ENCODE data around the gene HOMER2.

Gene HOMER2

GRCh38 chr15:82985688-82986441 is 33.3 kb upstream of the HOMER2 start, which contains the start of gene RAMAC:
Gene RAMAC (plus strand): TSS chr15:82986210. CDS start chr15:82989019, 2,809 bp downstream.
- H3K36me3 ChIP-seq (ENCODE audit: control insufficient read depth in 2 of 2, insufficient read depth in 2 of 2, low read length in 2 of 2) = peaks cover 3 to 19% of the 10 kb centered on the region in 2 donors
- H3K9me3 ChIP-seq (ENCODE audit: control insufficient read depth in 2 of 2, low read length in 2 of 2) = no peaks in the 10 kb centered on the region
- H3K4me3 ChIP-seq (ENCODE audit: low read length in 2 of 2) = peak within 1 kb of the TSS; percentile 79 to 98
- peak within 1 kb of the TSS; percentile 68 to 74 for H3K9ac ChIP-seq (ENCODE audit: low read depth in 1 of 2, low read length in 2 of 2)
- H3K27ac ChIP-seq (ENCODE audit: low read depth in 2 of 2, low read length in 2 of 2) = peak within 1 kb of the TSS; percentile 75 to 81
- peaks cover 5 to 7% of the 10 kb centered on the region in 2 donors for H3K4me1 ChIP-seq (ENCODE audit: control insufficient read depth in 2 of 2, insufficient read depth in 2 of 2, low read length in 2 of 2)
- H3K27me3 ChIP-seq (ENCODE audit: control insufficient read depth in 2 of 2, insufficient read depth in 2 of 2, low read length in 2 of 2) = no peaks in the 10 kb centered on the region

GRCh38 chr15:82980981-82981380 is 28.5 kb upstream of the HOMER2 start:
- H3K4me3 ChIP-seq (ENCODE audit: low read length in 2 of 2) = no peak overlapping the region
- H3K27ac ChIP-seq (ENCODE audit: low read depth in 2 of 2, low read length in 2 of 2) = no peak overlapping the region
- H3K27me3 ChIP-seq (ENCODE audit: control insufficient read depth in 2 of 2, insufficient read depth in 2 of 2, low read length in 2 of 2) = no peaks in the 10 kb centered on the region
- no peaks in the 10 kb centered on the region for H3K9me3 ChIP-seq (ENCODE audit: control insufficient read depth in 2 of 2, low read length in 2 of 2)
- no peak overlapping the region for H3K9ac ChIP-seq (ENCODE audit: low read depth in 1 of 2, low read length in 2 of 2)
- H3K36me3 ChIP-seq (ENCODE audit: control insufficient read depth in 2 of 2, insufficient read depth in 2 of 2, low read length in 2 of 2) = no peaks in the 10 kb centered on the region
- H3K4me1 ChIP-seq (ENCODE audit: control insufficient read depth in 2 of 2, insufficient read depth in 2 of 2, low read length in 2 of 2) = peaks cover 5 to 7% of the 10 kb centered on the region in 2 donors

- no peak overlapping the region for H3K9ac ChIP-seq (ENCODE audit: low read depth in 1 of 2, low read length in 2 of 2)
- no peaks in the 10 kb centered on the region for H3K36me3 ChIP-seq (ENCODE audit: control insufficient read depth in 2 of 2, insufficient read depth in 2 of 2, low read length in 2 of 2)
- H3K27ac ChIP-seq (ENCODE audit: low read depth in 2 of 2, low read length in 2 of 2) = no peak overlapping the region
- H3K4me3 ChIP-seq (ENCODE audit: low read length in 2 of 2) = no peak overlapping the region
- H3K9me3 ChIP-seq (ENCODE audit: control insufficient read depth in 2 of 2, low read length in 2 of 2) = no peaks in the 10 kb centered on the region
- no peaks in the 10 kb centered on the region for H3K4me1 ChIP-seq (ENCODE audit: control insufficient read depth in 2 of 2, insufficient read depth in 2 of 2, low read length in 2 of 2)
- no peaks in the 10 kb centered on the region for H3K27me3 ChIP-seq (ENCODE audit: control insufficient read depth in 2 of 2, insufficient read depth in 2 of 2, low read length in 2 of 2)
Measured at GRCh38 chr15:82979726-82980125, 27.2 kb upstream of the HOMER2 start.

- Histone ChIP-seq H3K4me3 (ENCODE audit: low read length in 2 of 2) (no peak overlapping the region), H3K9me3 (ENCODE audit: control insufficient read depth in 2 of 2, low read length in 2 of 2) (no peaks in the 10 kb centered on the region), H3K36me3 (ENCODE audit: control insufficient read depth in 2 of 2, insufficient read depth in 2 of 2, low read length in 2 of 2) (no peaks in the 10 kb centered on the region), H3K27me3 (ENCODE audit: control insufficient read depth in 2 of 2, insufficient read depth in 2 of 2, low read length in 2 of 2) (no peaks in the 10 kb centered on the region), H3K9ac (ENCODE audit: low read depth in 1 of 2, low read length in 2 of 2) (no peak overlapping the region), H3K27ac (ENCODE audit: low read depth in 2 of 2, low read length in 2 of 2) (no peak overlapping the region), H3K4me1 (ENCODE audit: control insufficient read depth in 2 of 2, insufficient read depth in 2 of 2, low read length in 2 of 2) (no peaks in the 10 kb centered on the region)
Measured at GRCh38 chr15:82978438-82978837, 25.9 kb upstream of the HOMER2 start.

GRCh38 chr15:82977076-82977475 is 24.6 kb upstream of the HOMER2 start:
- Histone ChIP-seq H3K27me3 (ENCODE audit: control insufficient read depth in 2 of 2, insufficient read depth in 2 of 2, low read length in 2 of 2) (no peaks in the 10 kb centered on the region), H3K36me3 (ENCODE audit: control insufficient read depth in 2 of 2, insufficient read depth in 2 of 2, low read length in 2 of 2) (no peaks in the 10 kb centered on the region), H3K27ac (ENCODE audit: low read depth in 2 of 2, low read length in 2 of 2) (no peak overlapping the region), H3K4me1 (ENCODE audit: control insufficient read depth in 2 of 2, insufficient read depth in 2 of 2, low read length in 2 of 2) (no peaks in the 10 kb centered on the region), H3K9ac (ENCODE audit: low read depth in 1 of 2, low read length in 2 of 2) (no peak overlapping the region), H3K9me3 (ENCODE audit: control insufficient read depth in 2 of 2, low read length in 2 of 2) (no peaks in the 10 kb centered on the region), H3K4me3 (ENCODE audit: low read length in 2 of 2) (no peak overlapping the region)

- Histone ChIP-seq H3K9ac (ENCODE audit: low read depth in 1 of 2, low read length in 2 of 2) (no peak overlapping the region), H3K27me3 (ENCODE audit: control insufficient read depth in 2 of 2, insufficient read depth in 2 of 2, low read length in 2 of 2) (no peaks in the 10 kb centered on the region), H3K9me3 (ENCODE audit: control insufficient read depth in 2 of 2, low read length in 2 of 2) (no peaks in the 10 kb centered on the region), H3K4me1 (ENCODE audit: control insufficient read depth in 2 of 2, insufficient read depth in 2 of 2, low read length in 2 of 2) (no peaks in the 10 kb centered on the region), H3K27ac (ENCODE audit: low read depth in 2 of 2, low read length in 2 of 2) (no peak overlapping the region), H3K4me3 (ENCODE audit: low read length in 2 of 2) (no peak overlapping the region), H3K36me3 (ENCODE audit: control insufficient read depth in 2 of 2, insufficient read depth in 2 of 2, low read length in 2 of 2) (no peaks in the 10 kb centered on the region)
Measured at GRCh38 chr15:82972990-82973389, 20.5 kb upstream of the HOMER2 start.

- Histone ChIP-seq H3K4me3 (ENCODE audit: low read length in 2 of 2) (no peak overlapping the region), H3K27ac (ENCODE audit: low read depth in 2 of 2, low read length in 2 of 2) (no peak overlapping the region), H3K4me1 (ENCODE audit: control insufficient read depth in 2 of 2, insufficient read depth in 2 of 2, low read length in 2 of 2) (no peaks in the 10 kb centered on the region), H3K9me3 (ENCODE audit: control insufficient read depth in 2 of 2, low read length in 2 of 2) (no peaks in the 10 kb centered on the region), H3K36me3 (ENCODE audit: control insufficient read depth in 2 of 2, insufficient read depth in 2 of 2, low read length in 2 of 2) (no peaks in the 10 kb centered on the region), H3K9ac (ENCODE audit: low read depth in 1 of 2, low read length in 2 of 2) (no peak overlapping the region), H3K27me3 (ENCODE audit: control insufficient read depth in 2 of 2, insufficient read depth in 2 of 2, low read length in 2 of 2) (no peaks in the 10 kb centered on the region)
Measured at GRCh38 chr15:82971218-82971984, 18.9 kb upstream of the HOMER2 start.

- Histone ChIP-seq H3K9ac (ENCODE audit: low read depth in 1 of 2, low read length in 2 of 2) (no peak overlapping the region), H3K36me3 (ENCODE audit: control insufficient read depth in 2 of 2, insufficient read depth in 2 of 2, low read length in 2 of 2) (no peaks in the 10 kb centered on the region), H3K4me3 (ENCODE audit: low read length in 2 of 2) (no peak overlapping the region), H3K27ac (ENCODE audit: low read depth in 2 of 2, low read length in 2 of 2) (no peak overlapping the region), H3K27me3 (ENCODE audit: control insufficient read depth in 2 of 2, insufficient read depth in 2 of 2, low read length in 2 of 2) (no peaks in the 10 kb centered on the region), H3K9me3 (ENCODE audit: control insufficient read depth in 2 of 2, low read length in 2 of 2) (no peaks in the 10 kb centered on the region), H3K4me1 (ENCODE audit: control insufficient read depth in 2 of 2, insufficient read depth in 2 of 2, low read length in 2 of 2) (no peaks in the 10 kb centered on the region)
Measured at GRCh38 chr15:82970696-82971095, 18.2 kb upstream of the HOMER2 start.

GRCh38 chr15:82970078-82970686 is 17.7 kb upstream of the HOMER2 start:
- H3K27me3 ChIP-seq (ENCODE audit: control insufficient read depth in 2 of 2, insufficient read depth in 2 of 2, low read length in 2 of 2) = no peaks in the 10 kb centered on the region
- no peak overlapping the region for H3K9ac ChIP-seq (ENCODE audit: low read depth in 1 of 2, low read length in 2 of 2)
- no peaks in the 10 kb centered on the region for H3K9me3 ChIP-seq (ENCODE audit: control insufficient read depth in 2 of 2, low read length in 2 of 2)
- H3K4me3 ChIP-seq (ENCODE audit: low read length in 2 of 2) = no peak overlapping the region
- H3K27ac ChIP-seq (ENCODE audit: low read depth in 2 of 2, low read length in 2 of 2) = no peak overlapping the region
- H3K36me3 ChIP-seq (ENCODE audit: control insufficient read depth in 2 of 2, insufficient read depth in 2 of 2, low read length in 2 of 2) = no peaks in the 10 kb centered on the region
- no peaks in the 10 kb centered on the region for H3K4me1 ChIP-seq (ENCODE audit: control insufficient read depth in 2 of 2, insufficient read depth in 2 of 2, low read length in 2 of 2)

- Histone ChIP-seq H3K4me1 (ENCODE audit: control insufficient read depth in 2 of 2, insufficient read depth in 2 of 2, low read length in 2 of 2) (no peaks in the 10 kb centered on the region), H3K4me3 (ENCODE audit: low read length in 2 of 2) (no peak overlapping the region), H3K27ac (ENCODE audit: low read depth in 2 of 2, low read length in 2 of 2) (no peak overlapping the region), H3K9ac (ENCODE audit: low read depth in 1 of 2, low read length in 2 of 2) (no peak overlapping the region), H3K27me3 (ENCODE audit: control insufficient read depth in 2 of 2, insufficient read depth in 2 of 2, low read length in 2 of 2) (no peaks in the 10 kb centered on the region), H3K9me3 (ENCODE audit: control insufficient read depth in 2 of 2, low read length in 2 of 2) (no peaks in the 10 kb centered on the region), H3K36me3 (ENCODE audit: control insufficient read depth in 2 of 2, insufficient read depth in 2 of 2, low read length in 2 of 2) (no peaks in the 10 kb centered on the region)
Measured at GRCh38 chr15:82969353-82969752, 16.8 kb upstream of the HOMER2 start.
